GM21526 (cell line): ENCODE data around the gene DYSF.

Source experiments
- ATAC-seq: cut with Tn5 transposase; IDR thresholded peaks from one replicate; pipeline ENCODE4 v1.9.1; 2021; ENCODE audit warnings: moderate library complexity; ENCODE audit not compliant: unreplicated experiment, low FRiP score

Gene DYSF

DNA sequence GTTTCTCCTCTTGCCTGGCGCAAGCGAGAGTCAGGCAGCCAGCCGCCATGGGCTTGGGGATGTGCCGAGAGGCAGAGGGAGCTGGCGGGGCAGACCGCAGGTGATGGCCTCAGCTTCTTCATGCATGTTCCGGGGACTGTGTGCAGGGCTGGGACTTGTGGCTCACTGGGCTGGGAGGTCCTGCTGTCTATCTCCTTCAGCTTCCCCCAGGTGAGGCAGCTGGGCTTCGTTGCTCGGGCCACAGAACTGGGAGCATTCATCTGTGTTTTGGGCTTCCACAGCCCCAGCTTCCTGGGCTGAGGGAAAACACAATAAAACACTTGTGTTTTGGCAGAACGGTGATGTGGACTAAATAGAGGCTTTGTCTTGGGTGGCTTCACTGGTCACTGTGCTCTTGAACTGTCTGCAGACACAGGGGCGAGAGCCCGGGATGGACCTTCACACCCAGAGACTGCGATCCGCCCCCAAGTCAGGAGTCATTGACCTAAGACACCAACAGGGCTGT is 93.5 kb downstream of the DYSF start:
- ATAC-seq: no peak

- no peak for ATAC-seq
These were observed 94.4 kb downstream of the DYSF start for GRCh38 chr2:71547616-71548285.

- ATAC-seq: no peak
These were observed 95.5 kb downstream of the DYSF start for GRCh38 chr2:71548646-71549425.

DNA sequence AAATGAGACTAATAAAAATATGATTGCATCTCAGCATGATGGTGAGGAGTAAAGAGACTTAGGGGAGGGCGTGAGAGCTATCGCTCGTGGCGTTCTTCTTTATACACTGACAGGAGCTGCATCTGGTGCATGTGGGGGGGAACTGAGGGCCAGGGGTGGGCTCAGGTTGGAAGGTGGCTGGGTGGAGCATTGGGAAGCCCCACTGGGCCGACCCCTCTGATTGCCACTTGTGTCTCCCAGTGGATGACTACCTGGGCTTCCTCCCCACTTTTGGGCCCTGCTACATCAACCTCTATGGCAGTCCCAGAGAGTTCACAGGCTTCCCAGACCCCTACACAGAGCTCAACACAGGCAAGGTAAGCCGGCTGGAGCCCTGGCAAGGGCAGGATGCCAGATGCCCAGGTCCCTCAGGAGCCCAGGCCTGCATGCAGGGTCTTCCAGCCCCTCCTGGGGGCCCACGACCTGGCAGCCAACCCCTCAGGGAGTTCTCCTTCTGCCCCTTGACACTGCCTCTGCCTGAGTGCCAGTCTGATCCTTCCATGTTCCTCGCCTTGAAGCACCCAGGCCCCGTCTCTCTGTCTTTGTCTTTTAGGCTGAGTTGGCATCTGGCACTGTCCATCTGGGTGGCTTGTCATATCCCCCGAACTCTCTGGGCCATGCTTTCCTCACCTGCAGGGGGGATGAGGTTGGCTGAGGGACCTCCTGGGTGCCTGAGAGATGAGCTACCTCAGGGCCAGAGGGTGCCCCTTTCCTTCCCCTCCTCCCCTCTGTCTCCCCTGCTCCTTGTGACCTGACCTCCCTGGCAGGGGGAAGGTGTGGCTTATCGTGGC is 97.7 kb downstream of the DYSF start:
- no peak for ATAC-seq

GRCh38 chr2:71551631-71551915 is 98.2 kb downstream of the DYSF start:
- no peak for ATAC-seq

DNA sequence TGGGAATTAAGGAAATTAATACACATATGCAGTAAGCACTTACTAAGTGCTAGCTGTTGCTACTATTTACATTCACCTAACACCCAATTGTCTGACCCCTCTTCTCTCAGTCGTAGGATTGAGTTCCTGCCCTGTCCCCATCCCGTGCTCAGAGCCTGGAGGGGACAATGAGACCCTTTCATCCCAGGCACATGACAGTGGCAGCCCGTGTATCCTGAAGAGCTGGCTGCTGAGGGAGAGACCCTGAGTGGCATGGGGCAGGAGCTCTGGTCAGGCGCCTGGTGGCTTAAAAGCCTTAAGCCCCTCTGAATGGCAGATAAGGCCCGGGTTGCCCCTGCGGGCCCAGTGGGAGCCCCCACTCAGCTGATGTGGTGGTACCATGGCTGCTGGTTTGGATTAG is 99.0 kb downstream of the DYSF start:
- no peak for ATAC-seq

GRCh38 chr2:71552861-71553301 is 99.5 kb downstream of the DYSF start:
- no peak for ATAC-seq

GRCh38 chr2:71554028-71554705 is 100.8 kb downstream of the DYSF start:
- ATAC-seq: no peak

DNA sequence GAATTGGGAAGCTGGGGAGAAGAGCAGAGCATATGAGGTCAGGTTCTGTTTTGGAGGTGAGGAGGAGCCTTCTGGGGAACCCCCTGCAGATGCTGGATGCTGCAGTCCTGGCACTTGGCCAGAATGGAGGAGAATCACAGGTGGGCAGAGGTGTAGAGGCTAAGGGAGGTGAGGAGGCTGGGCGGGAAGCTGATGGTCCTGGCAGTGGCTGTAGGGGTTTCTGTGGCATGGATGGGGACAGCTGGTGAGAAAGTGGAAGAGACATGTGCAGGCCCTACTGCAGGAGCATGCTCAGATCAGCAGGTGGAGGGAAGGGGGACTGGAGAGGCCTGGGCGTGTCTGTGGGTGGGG is 101.3 kb downstream of the DYSF start:
- no peak for ATAC-seq

- ATAC-seq: no peak
These were observed 102.6 kb downstream of the DYSF start for GRCh38 chr2:71555798-71556454.

- no peak for ATAC-seq
These were observed 103.4 kb downstream of the DYSF start for GRCh38 chr2:71556692-71557250.

DNA sequence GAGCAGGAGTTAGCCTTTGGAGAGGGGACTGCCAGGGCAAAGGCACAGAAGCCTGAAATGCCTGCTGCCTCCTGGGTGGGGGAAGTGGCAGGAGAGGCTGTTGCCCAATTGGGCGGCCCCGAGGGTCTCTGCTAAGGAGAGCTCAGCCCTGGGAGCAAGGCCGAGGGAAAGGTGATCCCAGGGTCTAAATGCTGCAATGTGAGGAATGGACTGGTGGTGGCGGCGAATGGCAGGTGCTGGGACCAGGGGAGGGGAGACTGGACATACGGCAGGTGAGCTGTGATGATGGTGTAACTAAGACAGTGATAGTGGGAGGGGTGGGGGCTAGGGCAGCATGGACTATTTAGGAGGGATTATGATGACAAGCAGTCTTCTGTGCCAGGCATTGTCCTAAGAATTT is 104.0 kb downstream of the DYSF start:
- no peak for ATAC-seq

- ATAC-seq: no peak
These were observed 105.1 kb downstream of the DYSF start for GRCh38 chr2:71558300-71559051.

DNA sequence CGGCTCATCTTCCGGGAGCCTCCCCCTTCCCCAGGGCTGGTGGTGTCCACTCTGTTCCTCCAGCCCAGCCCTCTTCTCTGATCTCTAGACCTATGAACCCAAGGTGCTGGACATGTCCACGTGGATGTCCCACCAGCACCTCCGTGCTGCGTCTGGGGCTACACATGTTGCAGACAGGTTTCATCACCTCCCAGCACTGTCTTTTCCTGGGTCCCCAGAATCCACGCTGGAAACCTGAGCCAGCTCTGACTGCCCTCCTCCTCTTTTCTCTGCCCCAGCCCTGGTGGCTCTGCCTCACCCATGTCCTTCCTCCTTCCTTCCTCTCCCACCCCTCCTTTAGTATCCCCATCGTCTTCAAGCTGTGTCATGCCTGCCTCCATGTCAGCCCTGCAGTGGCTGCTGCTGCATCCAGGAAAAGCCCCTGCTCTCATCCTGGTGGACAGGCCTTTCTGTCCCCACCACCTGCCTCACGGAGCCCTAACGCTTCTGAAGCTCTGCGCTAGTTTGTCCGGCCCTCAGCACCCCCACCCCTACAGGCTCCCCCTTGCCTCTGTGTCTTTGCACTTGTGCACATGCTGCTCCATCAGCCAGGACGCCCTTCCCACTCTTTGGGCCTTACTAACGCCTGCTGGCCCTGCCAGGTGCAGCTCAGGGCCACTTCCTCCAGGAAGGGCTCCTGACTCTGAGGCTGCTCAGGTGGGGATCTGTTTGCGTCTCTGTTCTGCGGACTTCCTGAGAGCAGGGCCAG is 105.9 kb downstream of the DYSF start:
- ATAC-seq: no peak

- no peak for ATAC-seq
These were observed 106.7 kb downstream of the DYSF start for GRCh38 chr2:71559828-71560637.

GRCh38 chr2:71560638-71561011 is 107.3 kb downstream of the DYSF start:
- no peak for ATAC-seq

DNA sequence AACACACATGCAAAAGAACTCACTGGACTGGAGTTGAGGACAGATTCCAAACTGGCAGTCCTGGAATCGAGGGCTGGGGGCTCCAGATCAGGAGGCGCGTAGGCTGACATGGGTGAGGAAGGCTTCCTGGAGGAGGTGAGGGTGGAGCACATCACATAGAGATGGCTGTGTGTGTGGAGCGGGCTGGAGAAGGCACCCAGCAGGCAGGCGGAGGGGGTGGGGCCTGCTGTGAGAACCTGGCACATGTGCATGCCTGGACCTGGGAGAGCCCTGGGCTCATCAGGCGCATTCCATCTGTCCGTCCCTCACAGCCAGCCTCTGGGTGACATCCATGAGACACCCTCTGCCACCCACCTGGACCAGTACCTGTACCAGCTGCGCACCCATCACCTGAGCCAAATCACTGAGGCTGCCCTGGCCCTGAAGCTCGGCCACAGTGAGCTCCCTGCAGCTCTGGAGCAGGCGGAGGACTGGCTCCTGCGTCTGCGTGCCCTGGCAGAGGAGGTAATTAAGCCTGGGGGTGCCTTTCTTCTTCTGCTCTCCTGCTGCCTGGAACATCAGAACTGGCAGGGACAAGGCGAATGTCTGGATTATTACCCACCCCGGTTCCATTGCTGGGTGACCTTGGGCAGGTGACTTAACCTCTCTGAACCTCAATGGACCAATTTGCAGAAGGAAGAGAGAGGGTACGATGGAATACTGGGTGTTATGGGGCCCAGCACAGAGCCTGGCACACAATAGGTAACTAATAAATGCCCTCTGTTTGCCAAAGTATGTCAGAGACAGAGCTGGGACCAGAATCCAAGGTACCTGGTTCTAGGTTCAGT is 108.3 kb downstream of the DYSF start:
- no peak for ATAC-seq
